Prostate gland (tissue), 2 donors: ENCODE data around the gene C2orf49. TPM values are rescaled to one million over a fixed set of nuclear protein-coding genes. Genes with fewer than 3 reads are reported as not detected.

ENCODE experiments used
- DNase-seq: peaks from one replicate; pipeline ENCODE4 v3.0.0-alpha.2; 2019; ENCODE audit warnings: low spot score
- H3K27ac ChIP-seq, 2 donors: fragments of 200-600 bp; sonication (generic); 2 replicates each; pipeline ENCODE4 v1.5.1; 2017 to 2019
- H3K27me3 ChIP-seq: fragments of 200-600 bp; sonication (generic); replicated peaks from 2 replicates; pipeline ENCODE4 v1.5.1; 2019; ENCODE audit not compliant: insufficient read depth
- H3K36me3 ChIP-seq, 2 donors: fragments of 200-600 bp; sonication (generic); 1 replicate in 1 of 2; 2 replicates in 1 of 2; pipeline versions ENCODE4 v1.5.1 to v1.8.1; 2017 to 2019
- H3K4me1 ChIP-seq: fragments of 200-600 bp; sonication (generic); replicated peaks from 2 replicates; pipeline ENCODE4 v1.5.1; 2019
- H3K4me3 ChIP-seq, 2 donors: fragments of 200-600 bp; sonication (generic); 2 replicates each; pipeline ENCODE4 v1.5.1; 2017 to 2019
- H3K9me3 ChIP-seq: fragments of 200-600 bp; sonication (generic); 2 replicates; pipeline ENCODE4 v1.5.1; 2017
- CTCF ChIP-seq, 4 experiments: fragments of 200-600 bp in 2 of 4; fragments of 450-650 bp in 2 of 4; sonication (generic) in 2 of 4; IDR thresholded peaks; 1 replicate in 3 of 4; 2 replicates in 1 of 4; pipeline ENCODE4 v1.5.1; 2016 to 2019; ENCODE audit warnings: antibody characterized with exemption in 4 of 4, mild to moderate bottlenecking in 2 of 4, moderate library complexity in 2 of 4
- POLR2A ChIP-seq: fragments of 450-650 bp; IDR thresholded peaks from one replicate; pipeline ENCODE4 v1.6.1; 2016; ENCODE audit warnings: antibody characterized with exemption, mild to moderate bottlenecking
- POLR2AphosphoS5 ChIP-seq: sonication (generic); formaldehyde crosslinking; IDR thresholded peaks from one replicate; pipeline ENCODE4 v1.6.1; 2017; ENCODE audit warnings: antibody characterized with exemption
- WGBS: methylation state at CpG from one replicate; pipeline ENCODE4 v1.1.5; 2018; 5-methylcytosine and 5-hydroxymethylcytosine counted together
- intact Hi-C: fragments of 100-400 bp; cut with DNase I; formaldehyde crosslinking; loops from one replicate; pipeline ENCODE4 v1.14.2; 2022
- total RNA-seq, 2 donors: library from RNA; depleted of rRNA; stranded (reverse); fragments of >200 nt; gene quantifications; one replicate each; pipeline ENCODE4 v1.1.0, GENCODE V29; 2016

Gene C2orf49
- total RNA-seq, 2 donors from 2014 or later = 13.1 to 26.2 TPM

GRCh38 chr2:105291981-105292380 lies 45.4 kb upstream of the C2orf49 start:
- Histone ChIP-seq H3K36me3 (no peaks in the 10 kb centered on the region), H3K27ac (no peak overlapping the region), H3K4me1 (no peaks in the 10 kb centered on the region), H3K4me3 (no peak overlapping the region), H3K27me3 (no peaks in the 10 kb centered on the region), H3K9me3 (no peaks in the 10 kb centered on the region)
- DNase-seq = no peak
- WGBS = 83% methylated on average over 2 of the region's 2 CpGs
- no peak for TF ChIP-seq POLR2AphosphoS5
- TF ChIP-seq CTCF (IDR thresholded peaks at IDR 0.05) = no peak
- no peak for TF ChIP-seq POLR2A
- intact Hi-C loops = no loop called here

- no peak for TF ChIP-seq CTCF (IDR thresholded peaks at IDR 0.05)
- TF ChIP-seq POLR2A = no peak
- no peak for TF ChIP-seq POLR2AphosphoS5
- no peak overlapping the region for H3K4me3 ChIP-seq
- no peaks in the 10 kb centered on the region for H3K36me3 ChIP-seq
- H3K27me3 ChIP-seq = no peaks in the 10 kb centered on the region
- intact Hi-C loops = no loop called here
- DNase-seq = no peak
- no peaks in the 10 kb centered on the region for H3K4me1 ChIP-seq
- no peak overlapping the region for H3K27ac ChIP-seq
- 70% methylated on average over 6 of the region's 6 CpGs for WGBS
- no peaks in the 10 kb centered on the region for H3K9me3 ChIP-seq
These were observed 43.3 kb upstream of the C2orf49 start for GRCh38 chr2:105294046-105294445.

GRCh38 chr2:105294844-105295481 lies 42.4 kb upstream of the C2orf49 start:
- TF ChIP-seq POLR2AphosphoS5 (peak; percentile 21), POLR2A (no peak), CTCF (IDR thresholded peaks at IDR 0.05) (peak; percentile 17 to 54 (median 42))
- no peaks in the 10 kb centered on the region for H3K9me3 ChIP-seq
- peak; percentile 69 for DNase-seq
- H3K27ac ChIP-seq = peak overlapping the region; percentile 70
- intact Hi-C loops = no loop called here
- H3K36me3 ChIP-seq = no peaks in the 10 kb centered on the region
- no peak overlapping the region for H3K4me3 ChIP-seq
- 22% methylated on average over 5 of the region's 5 CpGs for WGBS
- no peaks in the 10 kb centered on the region for H3K4me1 ChIP-seq
- no peaks in the 10 kb centered on the region for H3K27me3 ChIP-seq

- no peaks in the 10 kb centered on the region for H3K36me3 ChIP-seq
- TF ChIP-seq CTCF (IDR thresholded peaks at IDR 0.05) (no peak), POLR2AphosphoS5 (peak; percentile 77)
- peak; percentile 56 for DNase-seq
- WGBS = 52% methylated on average over 7 of the region's 7 CpGs
- intact Hi-C loops = no loop called here
- H3K4me3 ChIP-seq = no peak overlapping the region
- H3K4me1 ChIP-seq = no peaks in the 10 kb centered on the region
- peak overlapping the region; percentile 70 for H3K27ac ChIP-seq
- no peaks in the 10 kb centered on the region for H3K9me3 ChIP-seq
- no peaks in the 10 kb centered on the region for H3K27me3 ChIP-seq
These were observed 41.2 kb upstream of the C2orf49 start for GRCh38 chr2:105296017-105296611.

- TF ChIP-seq POLR2AphosphoS5 (no peak), CTCF (IDR thresholded peaks at IDR 0.05) (no peak), POLR2A (no peak)
- Histone ChIP-seq H3K9me3 (no peaks in the 10 kb centered on the region), H3K4me1 (no peaks in the 10 kb centered on the region), H3K27me3 (no peaks in the 10 kb centered on the region), H3K4me3 (no peak overlapping the region), H3K27ac (peak overlapping the region; percentile 38 to 70), H3K36me3 (no peaks in the 10 kb centered on the region)
- no peak for DNase-seq
- 73% methylated on average over 7 of the region's 7 CpGs for WGBS
- intact Hi-C loops = no loop called here
These were observed 40.1 kb upstream of the C2orf49 start for GRCh38 chr2:105297216-105297615.
